Measurements from ENCODE around the gene TKT. TPM values are rescaled to one million over a fixed set of nuclear protein-coding genes. Genes with fewer than 3 reads are reported as not detected.
A peak's percentile ranks its signal among the peaks of the same experiment; 100 is the strongest.

TKT gene
- total RNA-seq, 2 experiments from 2014 or later: 285 to 287 TPM

- H3K36me3 Mint-ChIP-seq: peaks cover 7% of the 10 kb centered on the region
- H3K4me1 Mint-ChIP-seq: peaks cover 2% of the 10 kb centered on the region
- no peak overlapping the region for H3K27ac Mint-ChIP-seq
- H3K4me3 Mint-ChIP-seq: no peak overlapping the region
- no peaks in the 10 kb centered on the region for H3K9me3 Mint-ChIP-seq
- H3K27me3 Mint-ChIP-seq: no peaks in the 10 kb centered on the region
- no peak for DNase-seq
Observed at GRCh38 chr3:53238886-53239285, 16.9 kb downstream of the TKT start.

- H3K36me3 Mint-ChIP-seq: peaks cover 8% of the 10 kb centered on the region
- H3K27me3 Mint-ChIP-seq: no peaks in the 10 kb centered on the region
- H3K9me3 Mint-ChIP-seq: no peaks in the 10 kb centered on the region
- no peak overlapping the region for H3K4me3 Mint-ChIP-seq
- no peak for DNase-seq
- no peak overlapping the region for H3K27ac Mint-ChIP-seq
- peaks cover 2% of the 10 kb centered on the region for H3K4me1 Mint-ChIP-seq
Observed at GRCh38 chr3:53238051-53238850, 17.6 kb downstream of the TKT start.

- Mint-ChIP-seq H3K4me3 (no peak overlapping the region), H3K27me3 (no peaks in the 10 kb centered on the region), H3K36me3 (peaks cover 12% of the 10 kb centered on the region), H3K9me3 (no peaks in the 10 kb centered on the region), H3K27ac (peak overlapping the region; percentile 38), H3K4me1 (no peaks in the 10 kb centered on the region)
- no peak for DNase-seq
Observed at GRCh38 chr3:53236112-53236841, 19.5 kb downstream of the TKT start.

- no peaks in the 10 kb centered on the region for H3K27me3 Mint-ChIP-seq
- peaks cover 12% of the 10 kb centered on the region for H3K36me3 Mint-ChIP-seq
- H3K27ac Mint-ChIP-seq: no peak overlapping the region
- DNase-seq: no peak
- no peaks in the 10 kb centered on the region for H3K4me1 Mint-ChIP-seq
- H3K9me3 Mint-ChIP-seq: no peaks in the 10 kb centered on the region
- no peak overlapping the region for H3K4me3 Mint-ChIP-seq
Observed at GRCh38 chr3:53235545-53235944, 20.3 kb downstream of the TKT start.

- no peaks in the 10 kb centered on the region for H3K4me1 Mint-ChIP-seq
- H3K27me3 Mint-ChIP-seq: no peaks in the 10 kb centered on the region
- H3K9me3 Mint-ChIP-seq: no peaks in the 10 kb centered on the region
- no peak overlapping the region for H3K4me3 Mint-ChIP-seq
- DNase-seq: no peak
- no peak overlapping the region for H3K27ac Mint-ChIP-seq
- peaks cover 13% of the 10 kb centered on the region for H3K36me3 Mint-ChIP-seq
Observed at GRCh38 chr3:53234841-53235232, 21.0 kb downstream of the TKT start.

GRCh38 chr3:53234130-53234840 lies 21.5 kb downstream of the TKT start:
- Mint-ChIP-seq H3K27ac (no peak overlapping the region), H3K36me3 (peaks cover 10% of the 10 kb centered on the region), H3K27me3 (no peaks in the 10 kb centered on the region), H3K4me3 (no peak overlapping the region), H3K9me3 (no peaks in the 10 kb centered on the region), H3K4me1 (no peaks in the 10 kb centered on the region)
- no peak for DNase-seq

GRCh38 chr3:53232641-53233377 lies 23.0 kb downstream of the TKT start:
- Mint-ChIP-seq H3K4me3 (no peak overlapping the region), H3K27me3 (no peaks in the 10 kb centered on the region), H3K9me3 (no peaks in the 10 kb centered on the region), H3K27ac (no peak overlapping the region), H3K36me3 (peaks cover 10% of the 10 kb centered on the region), H3K4me1 (no peaks in the 10 kb centered on the region)
- no peak for DNase-seq

GRCh38 chr3:53231532-53232511 lies 24.0 kb downstream of the TKT start:
- no peak for DNase-seq
- Mint-ChIP-seq H3K36me3 (peaks cover 13% of the 10 kb centered on the region), H3K27ac (peak overlapping the region; percentile 56), H3K9me3 (no peaks in the 10 kb centered on the region), H3K4me3 (no peak overlapping the region), H3K4me1 (no peaks in the 10 kb centered on the region), H3K27me3 (no peaks in the 10 kb centered on the region)

GRCh38 chr3:53230789-53231188 lies 25.0 kb downstream of the TKT start:
- no peak for DNase-seq
- no peak overlapping the region for H3K27ac Mint-ChIP-seq
- H3K9me3 Mint-ChIP-seq: no peaks in the 10 kb centered on the region
- no peak overlapping the region for H3K4me3 Mint-ChIP-seq
- H3K27me3 Mint-ChIP-seq: no peaks in the 10 kb centered on the region
- H3K36me3 Mint-ChIP-seq: peaks cover 16% of the 10 kb centered on the region
- no peaks in the 10 kb centered on the region for H3K4me1 Mint-ChIP-seq

GRCh38 chr3:53230041-53230621 lies 25.7 kb downstream of the TKT start:
- H3K4me1 Mint-ChIP-seq: no peaks in the 10 kb centered on the region
- no peaks in the 10 kb centered on the region for H3K27me3 Mint-ChIP-seq
- H3K4me3 Mint-ChIP-seq: no peak overlapping the region
- DNase-seq: no peak
- peaks cover 16% of the 10 kb centered on the region for H3K36me3 Mint-ChIP-seq
- H3K27ac Mint-ChIP-seq: no peak overlapping the region
- H3K9me3 Mint-ChIP-seq: no peaks in the 10 kb centered on the region

GRCh38 chr3:53229606-53230005 lies 26.2 kb downstream of the TKT start:
- Mint-ChIP-seq H3K9me3 (no peaks in the 10 kb centered on the region), H3K4me3 (no peak overlapping the region), H3K27me3 (no peaks in the 10 kb centered on the region), H3K4me1 (no peaks in the 10 kb centered on the region), H3K27ac (peak overlapping the region; percentile 48), H3K36me3 (peaks cover 16% of the 10 kb centered on the region)
- DNase-seq: no peak

GRCh38 chr3:53229171-53229570 lies 26.7 kb downstream of the TKT start:
- no peaks in the 10 kb centered on the region for H3K4me1 Mint-ChIP-seq
- H3K9me3 Mint-ChIP-seq: no peaks in the 10 kb centered on the region
- H3K4me3 Mint-ChIP-seq: no peak overlapping the region
- peaks cover 17% of the 10 kb centered on the region for H3K36me3 Mint-ChIP-seq
- peak overlapping the region; percentile 48 for H3K27ac Mint-ChIP-seq
- DNase-seq: no peak
- H3K27me3 Mint-ChIP-seq: no peaks in the 10 kb centered on the region

- Mint-ChIP-seq H3K4me1 (no peaks in the 10 kb centered on the region), H3K27ac (no peak overlapping the region), H3K27me3 (no peaks in the 10 kb centered on the region), H3K9me3 (no peaks in the 10 kb centered on the region), H3K4me3 (no peak overlapping the region), H3K36me3 (peaks cover 19% of the 10 kb centered on the region)
- no peak for DNase-seq
Observed at GRCh38 chr3:53227993-53228885, 27.6 kb downstream of the TKT start.

Measured in activated naive CD8-positive, alpha-beta T cell treated with anti-CD3 and anti-CD28 coated beads for 36 hours (primary cell).